HEK293T (cell line): ENCODE results near the gene UNKL.
A peak's percentile ranks its signal among the peaks of the same experiment; 100 is the strongest.

Source experiments
- CTCF ChIA-PET: fragments of 350-600 bp; formaldehyde crosslinking; extraction: SDS; loops from one replicate; lab custom pipeline; 2021; ENCODE audit warnings: antibody characterized with exemption, inconsistent platforms; lab: Yijun Ruan, JAX
- POLR2A ChIA-PET: fragments of 350-600 bp; formaldehyde crosslinking; extraction: SDS; loops from one replicate; lab custom pipeline; 2020; ENCODE audit warnings: antibody characterized with exemption, inconsistent platforms; lab: Yijun Ruan, JAX
- DNase-seq: peaks from one replicate; pipeline ENCODE4 v3.0.0; 2012; ENCODE audit warnings: mixed read lengths; ENCODE audit errors: extremely low spot score
- ARNT ChIP-seq: fragments of 450-650 bp; IDR thresholded peaks from 2 replicates; pipeline ENCODE4 v1.6.1; 2017; ENCODE audit warnings: mild to moderate bottlenecking
- BHLHE40 ChIP-seq: fragments of 450-650 bp; IDR thresholded peaks from 2 replicates; pipeline ENCODE4 v1.6.1; 2016; ENCODE audit warnings: mild to moderate bottlenecking, moderate library complexity, borderline replicate concordance
- CTBP1 ChIP-seq: fragments of 450-650 bp; IDR thresholded peaks from 2 replicates; pipeline ENCODE4 v1.6.1; 2016; ENCODE audit warnings: borderline replicate concordance
- ELF4 ChIP-seq: fragments of 450-650 bp; IDR thresholded peaks from 2 replicates; pipeline ENCODE4 v1.6.1; 2017; ENCODE audit warnings: antibody characterized with exemption
- FOXA1 ChIP-seq: fragments of 450-650 bp; IDR thresholded peaks from 2 replicates; pipeline ENCODE4 v1.6.1; 2016; ENCODE audit warnings: mild to moderate bottlenecking
- FOXK2 ChIP-seq: fragments of 450-650 bp; IDR thresholded peaks from 2 replicates; pipeline ENCODE4 v1.6.1; 2016; ENCODE audit warnings: mild to moderate bottlenecking
- FOXM1 ChIP-seq: fragments of 450-650 bp; IDR thresholded peaks from 2 replicates; pipeline ENCODE4 v1.6.1; 2017; ENCODE audit warnings: mild to moderate bottlenecking, borderline replicate concordance
- HDGF ChIP-seq: fragments of 450-650 bp; IDR thresholded peaks from 2 replicates; pipeline ENCODE4 v1.6.1; 2017; ENCODE audit warnings: antibody characterized with exemption, borderline replicate concordance
- L3MBTL2 ChIP-seq: fragments of 450-650 bp; conservative IDR thresholded peaks from 2 replicates; pipeline ENCODE4 v1.6.1; 2016; ENCODE audit warnings: mild to moderate bottlenecking
- LEF1 ChIP-seq: fragments of 450-650 bp; IDR thresholded peaks from 2 replicates; pipeline ENCODE4 v1.6.1; 2017; ENCODE audit warnings: mild to moderate bottlenecking, borderline replicate concordance
- NFRKB ChIP-seq: fragments of 450-650 bp; IDR thresholded peaks from 2 replicates; pipeline ENCODE4 v1.6.1; 2016; ENCODE audit warnings: mild to moderate bottlenecking, moderate library complexity
- SP1 ChIP-seq: fragments of 450-650 bp; IDR thresholded peaks from 2 replicates; pipeline ENCODE4 v1.6.1; 2017
- SUZ12 ChIP-seq: fragments of 450-650 bp; IDR thresholded peaks from 2 replicates; pipeline ENCODE4 v1.6.1; 2016; ENCODE audit warnings: mild to moderate bottlenecking
- TARDBP ChIP-seq: fragments of 450-650 bp; IDR thresholded peaks from 2 replicates; pipeline ENCODE4 v1.6.1; 2016
- ZNF384 ChIP-seq: fragments of 450-650 bp; IDR thresholded peaks from 2 replicates; pipeline ENCODE4 v1.6.1; 2016
- TF ChIP-seq, protein P1 (sequence below): fragments of 450-650 bp; IDR thresholded peaks from 2 replicates; pipeline ENCODE4 v1.6.1; 2016

Gene UNKL

DNA sequence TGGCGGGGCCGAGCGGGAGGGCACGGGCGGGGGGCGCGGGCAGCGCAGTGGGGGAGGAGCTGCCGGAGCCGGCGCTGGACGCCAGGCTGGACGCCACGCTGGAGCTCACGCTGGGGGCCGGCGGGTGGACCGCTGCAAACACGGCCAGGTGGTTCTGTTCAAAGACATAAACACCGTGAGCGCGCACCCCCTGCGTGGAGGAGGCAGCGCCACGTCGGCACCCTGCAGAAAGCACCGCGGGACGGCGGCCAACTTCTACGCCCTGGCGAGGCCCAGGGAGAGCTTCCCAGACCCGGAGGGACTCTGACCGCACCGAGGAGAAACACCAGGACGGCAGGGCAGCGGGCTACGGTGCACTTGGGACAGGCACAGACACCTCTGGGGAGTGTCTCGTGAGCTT lies 29.3 kb downstream of the UNKL start:
- CTCF ChIA-PET, result no interaction called here
- no peak for DNase-seq
- TF ChIP-seq ZNF384, result no peak
- TF ChIP-seq HDGF, result no peak
- TF ChIP-seq L3MBTL2, result no peak
- TF ChIP-seq ELF4, result no peak
- TF ChIP-seq NFRKB, result no peak
- no peak for TF ChIP-seq FOXM1
- TF ChIP-seq LEF1, result no peak
- TF ChIP-seq, protein P1, sequence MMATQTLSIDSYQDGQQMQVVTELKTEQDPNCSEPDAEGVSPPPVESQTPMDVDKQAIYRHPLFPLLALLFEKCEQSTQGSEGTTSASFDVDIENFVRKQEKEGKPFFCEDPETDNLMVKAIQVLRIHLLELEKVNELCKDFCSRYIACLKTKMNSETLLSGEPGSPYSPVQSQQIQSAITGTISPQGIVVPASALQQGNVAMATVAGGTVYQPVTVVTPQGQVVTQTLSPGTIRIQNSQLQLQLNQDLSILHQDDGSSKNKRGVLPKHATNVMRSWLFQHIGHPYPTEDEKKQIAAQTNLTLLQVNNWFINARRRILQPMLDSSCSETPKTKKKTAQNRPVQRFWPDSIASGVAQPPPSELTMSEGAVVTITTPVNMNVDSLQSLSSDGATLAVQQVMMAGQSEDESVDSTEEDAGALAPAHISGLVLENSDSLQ, result no peak
- no peak for TF ChIP-seq BHLHE40
- TF ChIP-seq CTBP1, result no peak
- no peak for TF ChIP-seq FOXA1
- TF ChIP-seq ARNT, result no peak
- TF ChIP-seq TARDBP, result no peak
- TF ChIP-seq FOXK2, result no peak
- TF ChIP-seq SUZ12, result no peak
- TF ChIP-seq SP1, result no peak
- POLR2A ChIA-PET, result no interaction called here

DNA sequence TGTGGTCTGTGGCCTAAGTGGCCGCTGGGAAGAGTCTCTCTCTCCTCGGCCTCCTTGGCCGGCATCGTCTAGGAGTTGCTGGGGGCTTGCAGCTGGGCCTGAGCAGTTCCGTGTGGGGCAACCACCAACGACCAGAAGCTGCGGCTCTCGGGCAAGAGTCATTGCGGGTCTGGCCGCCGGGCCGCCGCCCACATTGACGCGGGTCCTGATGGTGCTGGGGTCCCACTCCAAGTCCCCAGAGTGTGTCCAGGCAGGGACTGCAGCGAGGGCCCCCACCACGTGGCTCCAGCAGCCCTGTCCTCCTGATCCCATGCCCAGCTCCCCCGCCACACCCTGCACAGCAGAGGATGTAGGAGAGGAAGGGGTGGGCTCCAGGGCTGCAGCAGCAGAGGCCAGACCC lies 30.9 kb downstream of the UNKL start:
- TF ChIP-seq FOXA1 (no peak), ARNT (no peak), ELF4 (no peak), BHLHE40 (no peak), TARDBP (no peak), LEF1 (no peak), FOXM1 (no peak)
- TF ChIP-seq, protein P1, result no peak
- POLR2A ChIA-PET, result no interaction called here
- no peak for DNase-seq
- CTCF ChIA-PET, result no interaction called here

DNA sequence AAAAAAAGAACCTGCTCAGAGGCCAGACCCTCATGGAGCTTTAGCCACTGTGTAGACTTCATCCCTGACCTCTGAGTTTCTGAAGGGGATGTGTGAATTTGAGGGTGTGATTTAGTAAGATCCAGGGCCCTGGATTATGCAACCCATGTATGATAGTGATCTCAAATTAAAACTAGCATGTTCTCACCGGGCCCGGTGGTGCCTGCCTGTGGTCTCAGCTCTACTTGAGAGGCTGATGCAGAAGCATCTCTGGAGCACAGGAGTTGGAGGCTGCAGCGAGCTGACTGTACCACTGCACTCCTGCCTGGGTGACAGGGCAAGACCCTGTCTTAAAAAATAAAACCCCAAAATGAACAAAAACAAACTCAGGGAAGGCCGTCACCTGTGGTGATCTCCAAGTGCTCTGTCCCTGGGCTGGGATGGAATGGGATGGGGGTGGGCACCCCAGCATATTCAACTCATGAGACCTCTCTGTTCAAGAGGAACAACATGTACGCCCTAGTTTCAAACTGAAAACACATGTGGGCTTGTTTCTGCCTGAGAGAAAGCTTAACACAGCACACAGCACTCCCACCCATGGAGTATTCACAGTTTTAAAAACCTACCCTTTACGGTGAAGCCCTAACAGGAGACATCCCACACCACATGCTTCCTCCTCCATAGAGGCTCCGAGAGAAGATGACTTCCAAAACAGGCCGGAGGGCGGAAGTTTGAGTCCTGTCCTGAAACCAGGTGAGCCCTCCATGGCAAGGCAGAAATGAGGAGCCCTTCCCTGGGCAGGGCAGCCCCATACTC lies 32.7 kb downstream of the UNKL start:
- DNase-seq, result no peak
- POLR2A ChIA-PET, result no interaction called here
- CTCF ChIA-PET, result interaction anchor here (1.3 kb wide), 1 partner anchor 18 kb away, joined by 3 read pairs; no protein-coding TSS in a partner anchor
- no peak for TF ChIP-seq NFRKB
- no peak for TF ChIP-seq ZNF384
- no peak for TF ChIP-seq BHLHE40
- TF ChIP-seq LEF1, result no peak
- no peak for TF ChIP-seq TARDBP
- TF ChIP-seq FOXM1, result no peak
- TF ChIP-seq ELF4, result no peak
- TF ChIP-seq FOXA1, result no peak

DNA sequence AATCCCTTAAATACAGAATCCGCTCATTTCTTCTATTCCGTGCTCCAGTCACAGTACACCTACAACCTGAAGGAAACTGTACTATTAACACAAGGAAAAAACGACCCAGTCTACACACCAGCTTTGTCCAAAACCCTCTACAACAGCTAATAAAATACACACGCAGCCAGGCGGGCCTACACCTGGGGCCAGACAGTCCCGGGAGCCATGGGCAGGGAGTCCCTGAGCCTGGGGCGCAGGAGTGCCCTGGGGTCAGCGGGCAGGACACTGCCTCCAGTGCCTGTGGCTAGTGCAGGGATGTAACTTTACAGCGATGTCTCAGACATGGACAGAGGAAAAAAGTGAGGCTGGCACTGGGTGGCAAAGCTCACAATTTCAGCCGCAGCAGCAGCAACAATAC lies 34.3 kb downstream of the UNKL start:
- CTCF ChIA-PET, result interaction anchor here (0.6 to 0.9 kb wide), 2 partner anchors 17 to 246 kb away, joined by 3 to 5 read pairs; no protein-coding TSS in a partner anchor
- POLR2A ChIA-PET, result interaction anchor here (1.1 to 1.4 kb wide), 2 partner anchors 11 to 40 kb away, joined by 3 to 4 read pairs; partner anchors contain the start of gene UQCC4
- no peak for TF ChIP-seq SP1
- TF ChIP-seq ZNF384, result no peak
- TF ChIP-seq ELF4, result no peak
- TF ChIP-seq FOXM1, result no peak
- TF ChIP-seq, protein P1, result no peak
- no peak for TF ChIP-seq TARDBP
- TF ChIP-seq SUZ12, result no peak
- TF ChIP-seq CTBP1, result no peak
- no peak for TF ChIP-seq FOXK2
- TF ChIP-seq L3MBTL2, result no peak
- no peak for TF ChIP-seq ARNT
- TF ChIP-seq NFRKB, result no peak
- TF ChIP-seq HDGF, result no peak
- TF ChIP-seq LEF1, result no peak
- TF ChIP-seq BHLHE40, result no peak
- no peak for TF ChIP-seq FOXA1
- no peak for DNase-seq

DNA sequence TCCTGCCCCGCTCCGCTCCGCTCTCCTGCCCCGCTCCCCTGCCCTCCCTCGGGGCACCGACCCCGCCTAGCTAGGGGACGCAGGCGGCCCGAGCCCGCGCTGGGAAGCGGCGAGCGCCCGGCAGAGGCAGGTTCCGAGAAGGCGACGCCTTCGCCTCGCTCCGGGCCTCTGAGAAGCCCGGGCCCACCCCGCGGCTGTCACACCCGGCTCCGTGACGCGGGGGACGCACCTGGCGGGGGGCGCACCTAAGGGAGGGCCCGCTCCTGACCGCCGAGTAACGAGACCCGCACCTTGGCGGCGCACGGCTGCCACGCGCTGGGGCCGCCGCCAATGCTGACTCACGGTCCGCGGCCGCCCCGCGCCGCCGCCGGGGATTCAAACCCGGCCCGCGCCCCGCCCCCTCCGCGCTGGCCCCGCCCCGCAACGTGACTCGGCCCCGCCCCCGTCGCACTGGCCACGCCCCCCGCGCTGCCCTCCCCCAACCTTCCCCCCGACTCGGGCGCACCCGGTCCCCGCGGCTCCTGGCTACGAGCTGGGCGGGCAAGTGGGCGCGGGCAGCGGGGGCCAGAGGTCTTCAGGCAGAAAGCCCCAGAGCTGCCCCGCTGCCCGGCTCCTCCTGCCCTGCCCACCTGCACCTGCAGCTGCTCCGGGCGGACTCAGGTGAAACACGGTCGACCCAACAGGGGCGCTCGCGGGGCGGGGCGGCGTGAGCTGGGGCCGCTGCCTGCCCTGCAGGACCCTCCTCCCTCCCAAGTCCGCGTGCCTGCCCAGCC lies 35.0 kb downstream of the UNKL start:
- CTCF ChIA-PET, result interaction anchor here (0.6 to 0.9 kb wide), 3 partner anchors 13 to 247 kb away, joined by 3 to 5 read pairs (median 3); no protein-coding TSS in a partner anchor
- TF ChIP-seq HDGF, result no peak
- no peak for TF ChIP-seq ZNF384
- TF ChIP-seq CTBP1, result no peak
- no peak for TF ChIP-seq FOXK2
- TF ChIP-seq L3MBTL2, result peak; percentile 67
- TF ChIP-seq ELF4, result no peak
- no peak for TF ChIP-seq LEF1
- POLR2A ChIA-PET, result interaction anchor here (1.1 to 1.4 kb wide), 4 partner anchors 11 to 41 kb away, joined by 3 to 4 read pairs (median 4); partner anchors contain the start of gene UQCC4
- DNase-seq, result peak; percentile 89
